GM21367 (cell line): ENCODE data around the gene SLCO4A1.

Source experiments
- ATAC-seq: cut with Tn5 transposase; IDR thresholded peaks from one replicate; pipeline ENCODE4 v1.9.1; 2021; ENCODE audit not compliant: unreplicated experiment

SLCO4A1 gene

DNA sequence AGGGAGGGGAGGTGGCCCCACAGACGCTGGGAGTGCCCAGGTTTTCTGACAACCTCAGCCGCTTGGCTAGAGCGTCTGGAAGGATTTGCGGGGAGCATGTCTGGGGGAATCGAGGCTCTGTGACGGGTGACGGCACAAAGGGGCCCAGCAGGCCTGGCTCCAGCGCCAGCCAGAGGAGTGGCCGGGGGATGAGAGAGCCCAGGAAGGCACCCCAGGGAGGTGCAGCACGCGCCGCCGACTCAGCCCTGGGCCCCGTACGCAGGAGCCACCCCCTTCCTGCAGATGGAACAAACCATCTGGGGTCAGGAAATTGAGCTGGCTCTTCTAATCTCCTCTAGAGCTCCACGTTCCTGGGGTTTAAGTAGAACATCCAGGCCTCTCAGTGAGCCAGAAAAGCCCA lies 5.9 kb upstream of the SLCO4A1 start:
- no peak for ATAC-seq

GRCh38 chr20:62637110-62637509 lies 5.2 kb upstream of the SLCO4A1 start:
- no peak for ATAC-seq

GRCh38 chr20:62637521-62638054 lies 4.7 kb upstream of the SLCO4A1 start:
- ATAC-seq = no peak

GRCh38 chr20:62638055-62638570 lies 4.2 kb upstream of the SLCO4A1 start:
- ATAC-seq = no peak

- ATAC-seq = no peak
Observed at GRCh38 chr20:62638679-62639406, 3.5 kb upstream of the SLCO4A1 start.

- ATAC-seq = no peak
Observed at GRCh38 chr20:62639765-62640164, 2.5 kb upstream of the SLCO4A1 start.

- no peak for ATAC-seq
Observed at GRCh38 chr20:62640870-62641269, 1.4 kb upstream of the SLCO4A1 start.

- ATAC-seq = no peak
Observed at GRCh38 chr20:62641321-62642050, 817 bp upstream of the SLCO4A1 start.

DNA sequence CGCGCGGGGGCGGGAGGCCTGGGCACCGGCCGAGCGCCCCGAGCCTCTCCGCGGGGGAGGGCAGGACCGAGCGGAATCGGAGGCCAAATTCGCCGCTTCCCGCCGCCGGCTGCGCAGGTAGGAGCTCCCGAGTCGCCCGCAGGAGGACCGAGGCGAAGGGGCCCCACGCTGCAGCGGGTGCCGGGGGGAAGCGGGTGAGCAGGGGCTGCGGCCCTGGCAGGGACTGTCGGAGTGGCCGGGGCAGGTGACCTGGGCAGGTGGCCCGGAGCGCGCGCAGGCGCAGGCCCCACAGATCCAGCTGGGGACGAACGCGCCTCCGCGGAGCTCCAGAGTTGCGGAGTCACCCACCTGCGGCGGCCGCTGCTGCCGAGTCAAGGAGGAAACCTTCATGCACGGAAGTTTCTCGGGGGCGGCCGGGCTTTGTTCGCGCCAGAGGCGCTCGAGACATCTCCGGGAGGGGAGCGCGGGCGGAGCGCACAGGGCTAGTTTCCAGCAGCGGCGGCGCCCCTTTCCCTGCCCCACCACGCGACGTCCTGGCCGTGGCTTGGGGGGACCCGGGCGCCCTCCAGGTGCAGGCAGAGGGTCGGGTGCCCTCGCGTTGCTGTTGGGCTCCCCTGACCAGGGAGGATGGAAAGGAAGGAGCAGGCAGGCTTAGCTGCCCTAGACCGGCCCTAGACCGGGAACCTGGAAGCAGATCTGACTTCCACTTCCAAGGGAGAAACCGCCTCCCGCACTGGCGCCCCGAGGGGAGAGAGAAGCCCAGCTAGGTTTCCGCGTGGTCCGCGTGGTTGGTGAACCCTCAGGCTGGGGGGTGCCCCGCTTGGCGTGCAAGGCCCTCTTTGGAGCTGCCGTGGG lies 590 bp downstream of the SLCO4A1 start:
- peak; percentile 11 for ATAC-seq

DNA sequence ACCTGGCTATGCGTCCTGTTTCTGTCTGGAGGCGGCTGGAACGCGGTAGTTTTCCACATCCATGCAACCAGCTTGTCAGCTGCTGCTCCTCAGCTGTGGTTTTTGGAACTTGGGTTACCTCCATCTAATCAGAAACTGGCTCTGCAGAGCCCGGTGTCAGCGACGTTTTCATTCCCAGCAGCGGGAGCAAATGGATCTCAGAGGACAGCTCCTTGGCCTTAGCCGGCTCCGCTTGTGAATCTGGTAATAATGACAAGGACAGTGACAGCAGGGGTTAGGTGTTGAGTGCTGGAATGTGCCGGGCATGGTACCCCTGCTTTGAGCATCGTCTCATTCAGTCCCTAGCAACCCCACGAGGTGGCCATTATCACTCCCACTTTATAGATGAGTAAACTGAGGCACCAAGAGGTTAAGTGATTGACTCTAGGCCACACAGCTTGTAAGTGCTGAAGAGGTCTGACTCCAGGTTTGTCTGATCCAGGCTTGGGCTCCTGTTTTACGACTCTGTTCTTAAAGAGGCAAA lies 1.3 kb downstream of the SLCO4A1 start:
- ATAC-seq = no peak

DNA sequence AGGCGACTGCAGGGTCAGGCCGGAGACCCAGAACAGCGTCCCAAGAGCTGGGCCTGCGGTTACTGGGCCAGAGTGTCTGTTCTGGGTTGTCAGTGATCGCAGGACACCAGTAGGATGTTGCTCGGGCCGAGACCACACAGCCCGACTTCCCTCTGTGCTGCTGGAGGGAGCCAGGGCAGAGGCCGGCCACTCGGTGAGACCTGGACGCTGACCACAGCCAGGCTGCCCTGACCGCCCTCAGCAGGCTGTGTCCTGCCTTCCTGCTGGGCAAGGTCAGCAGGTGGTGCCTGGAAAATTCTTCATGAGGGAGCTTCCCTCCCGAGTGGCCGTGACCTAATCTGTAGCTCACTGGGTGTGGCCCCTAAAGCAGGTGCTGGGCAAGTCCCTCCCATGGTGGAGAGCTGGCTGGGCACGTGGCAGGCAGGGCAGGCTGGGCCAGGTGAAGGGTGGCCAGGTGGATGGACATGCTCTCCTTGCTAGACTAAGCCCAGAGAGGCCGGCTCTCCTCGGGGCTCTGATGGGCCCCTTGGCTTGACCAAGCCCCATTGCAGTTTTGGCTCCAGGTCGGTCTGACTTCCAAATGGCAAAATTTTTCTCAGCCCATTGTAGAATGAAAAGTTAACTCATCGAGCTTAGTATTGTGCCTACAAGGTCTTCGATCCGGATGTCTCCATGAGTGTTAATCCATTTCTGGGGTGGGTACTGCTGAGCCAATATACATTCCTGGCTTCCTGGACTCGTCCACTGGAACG lies 1.9 kb downstream of the SLCO4A1 start:
- ATAC-seq = no peak

GRCh38 chr20:62644802-62645496 lies 2.6 kb downstream of the SLCO4A1 start:
- no peak for ATAC-seq

DNA sequence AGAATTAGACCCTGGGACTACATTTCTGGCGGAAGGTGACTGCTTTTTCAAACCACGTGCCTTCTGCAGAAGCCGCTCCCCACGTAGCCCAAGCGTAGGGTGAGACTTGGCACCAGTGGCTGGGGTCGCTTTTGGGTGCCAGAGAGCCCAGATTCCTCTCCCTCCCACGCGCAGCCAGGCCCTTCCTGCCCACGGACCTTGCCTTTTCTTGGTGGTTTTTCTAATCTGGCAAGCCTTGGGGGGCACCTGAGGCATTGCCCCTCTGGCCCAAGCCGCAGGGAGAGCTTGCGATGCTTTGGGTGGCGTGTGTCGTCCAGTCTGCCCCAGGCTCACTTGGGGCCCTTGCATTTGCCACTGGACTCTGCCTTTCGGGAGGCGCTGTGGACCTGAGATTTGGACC lies 3.3 kb downstream of the SLCO4A1 start:
- no peak for ATAC-seq

GRCh38 chr20:62646851-62647520 lies 4.7 kb downstream of the SLCO4A1 start:
- ATAC-seq = no peak

- no peak for ATAC-seq
Observed at GRCh38 chr20:62647521-62648317, 5.4 kb downstream of the SLCO4A1 start.

GRCh38 chr20:62648318-62648995 lies 6.2 kb downstream of the SLCO4A1 start:
- no peak for ATAC-seq

GRCh38 chr20:62649140-62649539 lies 6.8 kb downstream of the SLCO4A1 start:
- no peak for ATAC-seq
